ENCODE measurements around the gene CPN1. TPM values are rescaled to one million over a fixed set of nuclear protein-coding genes. Genes with fewer than 3 reads are reported as not detected.

Gene CPN1
- total and polyA plus RNA-seq, 10 of the 15 experiments (the other 5 are each of a cell fraction or from before 2014, with no cell fraction given), result 0.03 to 0.10 TPM; not detected in 8

- BruUV-seq (replicated peaks), result no TSS peak
- in situ Hi-C loops (cut with MboI), result no loop called here
- FAIRE-seq (peak; percentile 49), DNase-seq (ENCODE audit: low read depth, low spot score) (peak; percentile 8), ATAC-seq (peak; percentile 58)
- Histone ChIP-seq H3K27me3 (replicated peaks in 1 of 2; ENCODE audit: control insufficient read depth in 2 of 2, insufficient read depth in 2 of 2, low read length in 1 of 2) (no peaks in the 10 kb centered on the region), H4K20me1 (ENCODE audit: control insufficient read depth, insufficient read depth) (no peaks in the 10 kb centered on the region), H3K27ac (ENCODE audit: control insufficient read depth, insufficient read depth) (no peak overlapping the region), H3K4me2 (ENCODE audit: control insufficient read depth, insufficient read depth) (no peak overlapping the region), H3K4me1 (ENCODE audit: control insufficient read depth, insufficient read depth, low read length) (peaks cover 9% of the 10 kb centered on the region), H3K9ac (ENCODE audit: control insufficient read depth, insufficient read depth, low read length) (no peak overlapping the region), H3K36me3 (ENCODE audit: control insufficient read depth in 2 of 2, insufficient read depth in 2 of 2, low read length in 1 of 2) (no peaks in the 10 kb centered on the region), H2AFZ (ENCODE audit: control insufficient read depth, low read depth, low read length) (no peak overlapping the region), H3K4me3 (no peak overlapping the region), H3K79me2 (ENCODE audit: control insufficient read depth, insufficient read depth, low read length) (no peaks in the 10 kb centered on the region), H3K9me3 (replicated peaks; ENCODE audit: control insufficient read depth, insufficient read depth, low read length) (no peaks in the 10 kb centered on the region)
- CTCF ChIA-PET, result no interaction called here
- POLR2A ChIA-PET, result no interaction called here
- SMC1A ChIA-PET (ENCODE audit: uncharacterized antibody, unreplicated experiment), result interaction anchor here (0.8 to 1.3 kb wide), 2 partner anchors 16 to 273 kb away, joined by 3 to 4 read pairs; no protein-coding TSS in a partner anchor
- 50% methylated on average over 1 of the region's 2 CpGs for WGBS (ENCODE audit: insufficient coverage, insufficient replicate concordance, low lambda C conversion rate, missing lambda C conversion rate)
- intact Hi-C loops (cut with micrococcal nuclease; ENCODE audit: unreplicated experiment), result no loop called here
- RAD21 ChIA-PET (ENCODE audit: unreplicated experiment), result no interaction called here
- TF ChIP-seq E2F4 (IDR thresholded peaks at IDR 0.05; ENCODE audit: low read depth, low read length), result no peak
- peak; percentile 80 for TF ChIP-seq ZNF24 (IDR thresholded peaks at IDR 0.05)
- no peak for TF ChIP-seq TCF12 (IDR thresholded peaks at IDR 0.05; ENCODE audit: low read depth, low read length)
- TF ChIP-seq BRCA1 (IDR thresholded peaks at IDR 0.05; ENCODE audit: low read depth, low read length), result no peak
- peak; percentile 79 for TF ChIP-seq SPI1 (IDR thresholded peaks at IDR 0.05; ENCODE audit: borderline replicate concordance, insufficient read depth, low read depth, low read length)
- TF ChIP-seq HDAC6 (IDR thresholded peaks at IDR 0.05; ENCODE audit: unreplicated experiment), result no peak
- TF ChIP-seq ZNF274 (IDR thresholded peaks at IDR 0.05; ENCODE audit: insufficient read depth, insufficient read length), result no peak
- TF ChIP-seq REST (IDR thresholded peaks at IDR 0.05; ENCODE audit: low read depth, low read length), result no peak
- no peak for TF ChIP-seq CREB1 (IDR thresholded peaks at IDR 0.05; ENCODE audit: low read depth)
- no peak for TF ChIP-seq NR2C2 (IDR thresholded peaks at IDR 0.05; ENCODE audit: borderline replicate concordance, control insufficient read depth, insufficient read length, low read depth)
- TF ChIP-seq PBX3 (IDR thresholded peaks at IDR 0.05; ENCODE audit: insufficient replicate concordance, low read depth, low read length), result no peak
- no peak for TF ChIP-seq BMI1 (IDR thresholded peaks at IDR 0.05; ENCODE audit: borderline replicate concordance)
- no peak for TF ChIP-seq PRDM15 (CRISPR knock-in tag; IDR thresholded peaks at IDR 0.05)
- TF ChIP-seq RELA (IDR thresholded peaks at IDR 0.05; ENCODE audit: borderline replicate concordance, partially characterized antibody), result no peak
- TF ChIP-seq HCFC1 (IDR thresholded peaks at IDR 0.05; ENCODE audit: low read length), result no peak
- no peak for TF ChIP-seq LARP7 (IDR thresholded peaks at IDR 0.05)
- 0 out of 2 replicates have a peak, but pooled peaks have one; percentile 16 for TF ChIP-seq IRF4 (IDR thresholded peaks at IDR 0.05; ENCODE audit: low read depth, low read length)
These were observed 4.9 kb downstream of the CPN1 start for GRCh38 chr10:100076750-100077149.

Measured in GM12878 (cell line).